Measurements from ENCODE around the gene A4GNT. TPM values are rescaled to one million over a fixed set of nuclear protein-coding genes. Genes with fewer than 3 reads are reported as not detected.

The A4GNT gene
- total RNA-seq, 1 donor from 2014 or later, result not detected

DNA sequence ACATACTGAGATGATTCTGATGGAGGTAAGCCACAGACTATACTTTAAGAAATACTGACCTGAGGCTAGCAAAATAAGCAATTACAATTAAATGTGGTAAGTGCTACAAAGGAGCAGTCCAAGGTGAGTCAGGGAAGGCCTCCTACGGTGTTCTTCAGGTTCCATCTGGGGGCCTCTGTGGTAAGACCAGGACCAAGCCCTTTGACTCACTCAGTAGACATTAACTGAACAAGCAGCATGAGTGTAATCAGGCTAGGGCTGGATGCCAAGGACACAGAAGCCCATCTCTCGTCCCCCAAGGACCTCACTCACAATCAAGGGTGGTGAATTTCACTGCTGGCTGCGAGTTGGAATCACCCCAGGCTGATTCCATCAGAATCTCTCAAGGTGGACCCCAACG is 54.1 kb downstream of the A4GNT start:
- Mint-ChIP-seq H3K27ac (no peak overlapping the region), H3K9me3 (peaks cover 5% of the 10 kb centered on the region), H3K36me3 (peaks cover 43% of the 10 kb centered on the region), H3K27me3 (ENCODE audit: insufficient read depth, low read depth) (no peaks in the 10 kb centered on the region), H3K4me3 (no peak overlapping the region), H3K4me1 (peaks cover 1% of the 10 kb centered on the region)
- Histone ChIP-seq H3K9ac (no peak overlapping the region), H3K4me2 (no peak overlapping the region), H3K36me3 (no peaks in the 10 kb centered on the region), H3K27me3 (no peaks in the 10 kb centered on the region), H3K4me1 (peaks cover 1% of the 10 kb centered on the region), H4K20me1 (ENCODE audit: low read depth) (no peaks in the 10 kb centered on the region), H3K4me3 (no peak overlapping the region), H3K79me2 (ENCODE audit: low read depth) (no peaks in the 10 kb centered on the region), H3K27ac (no peak overlapping the region), H3F3A (ENCODE audit: low read depth) (no peaks in the 10 kb centered on the region), H3K9me3 (ENCODE audit: low read depth) (no peaks in the 10 kb centered on the region), H2AFZ (replicated peaks) (no peak overlapping the region)
- DNase-seq (ENCODE audit: low spot score), result no peak
- TF ChIP-seq CTCF (IDR thresholded peaks at IDR 0.05) (no peak), EZH2 (IDR thresholded peaks at IDR 0.05) (no peak), EZH2phosphoT487 (IDR thresholded peaks at IDR 0.05) (no peak)

Other genes starting within 250 kb of the A4GNT start
- not detected in 2 replicates for gene CLDN18, start 122.2 kb downstream of the A4GNT start, total RNA-seq (ENCODE audit: low replicate concordance)
- 10.4 and 38.4 TPM in 2 replicates for gene DZIP1L, start 16.8 kb downstream of the A4GNT start, total RNA-seq (ENCODE audit: low replicate concordance)
- 20.2 and 32.1 TPM in 2 replicates for gene DBR1, start 42.5 kb upstream of the A4GNT start, total RNA-seq (ENCODE audit: low replicate concordance)
- 61.9 and 80.3 TPM in 2 replicates for gene ARMC8, start 54.9 kb upstream of the A4GNT start, total RNA-seq (ENCODE audit: low replicate concordance)
- 1.1 and 2.2 TPM in 2 replicates for gene NME9, start 197.5 kb upstream of the A4GNT start, total RNA-seq (ENCODE audit: low replicate concordance)
- gene MRAS, start 216.2 kb upstream of the A4GNT start, total RNA-seq (ENCODE audit: low replicate concordance), result 11.2 and 17.2 TPM in 2 replicates

Data from neural progenitor cell (in vitro differentiated cells).